ENCODE results near the gene ZNF680.
"Not testable (repeated sequence)": the region's sequence is repeated elsewhere in the genome, so short reads cannot be mapped to it uniquely, and the experiment has no call there.

The ZNF680 gene

DNA sequence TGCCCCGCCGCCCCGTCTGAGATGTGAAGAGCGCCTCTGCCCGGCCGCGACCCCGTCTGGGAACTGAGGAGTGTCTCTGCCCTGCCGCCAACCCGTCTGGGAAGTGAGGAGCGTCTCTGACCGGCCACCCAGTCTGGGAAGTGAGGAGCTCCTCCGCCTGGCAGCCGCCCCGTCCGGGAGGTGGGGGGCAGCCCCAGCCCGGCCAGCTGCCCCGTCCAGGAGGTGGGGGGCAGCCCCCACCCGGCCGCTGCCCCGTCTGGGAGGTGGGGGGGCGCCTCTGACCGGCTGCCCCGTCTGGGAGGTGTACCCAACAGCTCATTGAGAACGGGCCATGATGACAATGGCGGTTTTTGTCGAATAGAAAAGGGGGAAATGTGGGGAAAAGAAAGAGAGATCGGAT, 8.7 kb downstream of the ZNF680 start:
- DNase-seq, result not testable (repeated sequence)

DNA sequence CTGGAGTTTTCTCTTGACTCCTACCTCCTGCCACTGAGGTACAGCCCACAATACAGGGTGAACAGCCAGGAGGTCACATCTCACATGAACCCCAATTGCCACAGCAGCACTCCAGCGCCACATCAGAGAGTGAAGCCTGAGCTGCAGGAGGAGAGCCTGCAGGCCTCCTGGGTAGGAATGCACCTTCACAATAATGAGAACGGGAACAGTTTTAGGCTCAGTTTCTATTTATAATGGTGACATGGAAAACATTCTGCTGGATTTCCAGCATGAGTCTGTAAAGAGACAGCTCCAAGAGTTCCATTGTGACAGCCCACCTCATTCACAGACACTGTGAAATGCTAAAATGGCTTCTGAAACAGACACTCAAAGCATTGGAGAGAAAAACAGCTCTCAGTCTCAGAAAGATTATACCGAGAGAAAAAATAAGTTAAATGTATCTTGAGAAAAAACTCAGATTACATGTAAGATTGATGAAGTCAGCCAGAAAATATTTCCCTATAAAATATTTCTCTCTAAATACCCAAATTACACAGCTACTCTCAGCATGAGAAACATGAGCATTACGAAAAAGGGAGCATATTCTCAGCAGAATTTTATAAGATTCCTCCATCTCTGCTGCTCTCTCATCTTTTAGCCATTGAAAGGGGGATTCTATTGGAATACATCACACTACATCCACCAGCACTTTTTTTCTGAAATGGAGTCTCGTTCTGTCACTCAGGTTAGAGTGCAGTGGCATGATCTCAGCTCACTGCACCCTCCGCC, 11.3 kb downstream of the ZNF680 start:
- DNase-seq, result no peak

DNA sequence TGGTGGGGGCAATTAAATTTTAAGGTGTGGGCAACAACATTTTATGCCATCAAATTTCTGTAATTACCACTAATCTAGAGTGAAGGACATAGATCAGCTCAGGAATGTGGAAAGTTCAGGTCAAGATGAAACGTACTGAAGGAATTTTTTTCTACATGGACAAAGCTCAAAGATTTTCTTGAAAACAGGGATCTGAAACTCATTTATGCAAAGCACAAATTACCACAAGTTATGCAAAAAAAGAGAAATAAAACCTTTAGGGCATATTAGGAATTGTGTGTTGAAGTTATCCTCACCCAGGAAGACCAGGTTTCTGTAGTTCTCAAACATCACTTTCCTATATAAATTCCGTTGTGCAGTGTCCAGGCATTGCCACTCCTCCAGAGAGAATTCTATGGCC, 18.9 kb downstream of the ZNF680 start:
- no peak for DNase-seq

DNA sequence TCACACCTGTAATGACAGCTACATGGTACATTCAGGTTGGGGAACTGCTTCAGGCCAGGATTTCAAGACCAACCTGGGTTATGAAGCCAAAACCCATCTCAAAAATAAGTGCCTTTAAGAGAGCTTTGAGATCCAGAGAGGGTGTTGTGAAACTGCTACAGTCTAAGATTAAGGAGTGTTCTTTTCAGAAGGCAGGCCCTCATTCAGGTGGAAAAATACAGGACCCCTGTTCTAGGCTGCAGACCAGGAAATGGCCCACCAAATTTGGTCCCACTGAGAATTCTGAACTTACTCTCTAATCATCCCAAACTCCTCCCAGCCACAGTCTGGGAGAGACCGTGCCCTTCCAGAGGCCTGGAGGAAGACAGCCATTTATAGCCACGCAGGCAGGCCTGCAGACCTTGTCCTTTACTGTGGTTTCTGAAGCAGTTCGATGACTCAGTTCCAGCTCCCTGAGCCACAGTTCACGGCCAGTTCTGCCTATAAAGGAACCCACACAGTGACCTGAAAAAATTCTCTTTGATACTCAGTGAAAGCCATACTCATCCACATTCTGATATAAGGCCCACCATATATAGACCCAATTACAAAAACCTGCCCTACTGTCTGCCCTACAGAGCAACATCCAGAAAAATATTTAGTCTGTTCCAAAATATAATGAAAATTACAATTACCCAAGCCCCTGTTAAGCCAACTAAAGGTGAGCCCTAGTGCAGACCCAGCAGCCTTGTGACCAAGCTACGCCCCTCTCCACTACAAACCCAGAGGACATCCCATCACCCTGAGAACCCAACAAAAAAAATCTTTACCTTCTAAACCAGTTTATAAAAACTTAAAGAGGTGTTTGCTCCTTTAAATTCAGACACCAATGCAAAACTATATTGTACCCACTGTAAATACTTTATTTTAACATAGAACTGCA, 21.2 kb downstream of the ZNF680 start:
- DNase-seq, result no peak

DNA sequence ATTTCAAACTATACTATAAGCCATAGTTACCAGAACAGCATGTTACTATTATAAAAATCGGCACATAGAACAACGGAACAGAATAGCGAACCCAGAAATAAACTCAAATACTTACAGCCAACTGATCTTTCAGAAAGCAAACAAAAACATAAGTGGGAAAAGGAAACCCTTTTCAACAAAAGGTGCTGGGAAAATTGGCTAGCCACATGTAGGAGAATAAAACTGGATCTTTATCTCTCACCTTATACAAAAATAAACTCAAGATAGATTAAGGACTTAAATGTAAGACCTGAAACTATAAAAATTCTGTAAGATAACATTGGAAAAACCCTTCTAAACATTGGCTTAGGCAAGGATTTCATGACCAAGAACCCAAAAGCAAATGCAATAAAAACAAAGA, 29.1 kb downstream of the ZNF680 start:
- DNase-seq, result no peak

DNA sequence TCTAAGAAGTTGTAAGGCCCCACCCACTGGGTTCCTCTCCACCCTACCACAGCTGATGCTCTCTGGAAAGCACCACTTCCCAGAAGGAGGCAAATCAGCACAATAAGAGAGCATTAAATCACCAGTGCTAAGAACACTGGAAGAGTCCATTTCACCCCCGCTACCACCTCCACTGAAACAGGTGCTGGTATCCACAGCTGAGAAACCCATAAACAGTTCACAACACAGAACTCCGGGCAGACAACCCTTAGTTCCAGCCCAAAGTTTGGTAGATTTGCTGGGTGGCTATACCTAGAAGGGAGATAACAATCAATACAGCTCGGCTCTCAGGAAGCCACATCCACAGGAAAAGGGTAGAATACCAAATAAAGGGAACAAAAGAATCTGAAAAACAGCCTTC, 34.1 kb downstream of the ZNF680 start:
- DNase-seq, result no peak

DNA sequence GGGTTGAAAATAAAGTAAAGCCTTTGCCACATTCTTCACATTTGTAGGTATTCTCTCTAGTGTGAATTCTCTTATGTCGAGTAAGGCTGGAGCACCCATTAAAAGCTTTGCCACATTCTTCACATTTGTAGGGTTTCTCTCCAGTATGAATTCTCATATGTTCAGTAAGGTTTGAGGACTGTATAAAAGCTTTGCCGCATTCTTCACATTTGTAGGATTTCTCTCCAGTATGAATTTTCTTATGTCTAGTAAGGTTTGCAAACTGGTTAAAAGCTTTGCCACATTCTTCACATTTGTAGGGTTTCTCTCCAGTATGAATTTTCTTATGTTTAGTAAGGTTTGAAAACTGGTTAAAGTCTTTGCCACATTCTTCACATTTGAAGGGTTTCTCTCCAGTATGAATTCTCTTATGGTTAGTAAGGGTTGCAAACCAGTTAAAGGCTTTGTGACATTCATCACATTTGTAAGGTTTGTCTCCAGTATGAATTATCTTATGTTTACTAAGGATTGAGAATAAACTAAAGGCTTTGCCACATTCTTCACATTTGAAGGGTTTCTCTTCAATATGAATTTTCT, 41.4 kb downstream of the ZNF680 start:
- DNase-seq, result no peak

DNA sequence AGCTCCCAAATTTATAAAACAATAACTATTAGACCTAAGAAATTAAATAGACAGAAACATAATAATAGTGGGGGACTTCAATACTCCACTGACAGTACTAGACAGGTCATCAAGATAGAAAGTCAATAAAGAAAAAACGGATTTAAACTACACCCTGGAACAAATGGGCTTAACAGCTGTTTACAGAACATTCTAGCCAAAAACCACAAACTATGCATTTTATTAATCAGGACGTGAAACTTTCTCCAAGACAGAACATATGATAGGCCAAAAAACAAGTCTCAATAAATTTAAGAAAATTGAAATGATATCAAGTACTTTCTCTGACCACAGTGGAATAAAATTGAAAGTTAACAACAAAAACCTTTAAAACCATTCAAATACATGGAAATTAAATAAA, 46.4 kb downstream of the ZNF680 start:
- DNase-seq, result no peak

DNA sequence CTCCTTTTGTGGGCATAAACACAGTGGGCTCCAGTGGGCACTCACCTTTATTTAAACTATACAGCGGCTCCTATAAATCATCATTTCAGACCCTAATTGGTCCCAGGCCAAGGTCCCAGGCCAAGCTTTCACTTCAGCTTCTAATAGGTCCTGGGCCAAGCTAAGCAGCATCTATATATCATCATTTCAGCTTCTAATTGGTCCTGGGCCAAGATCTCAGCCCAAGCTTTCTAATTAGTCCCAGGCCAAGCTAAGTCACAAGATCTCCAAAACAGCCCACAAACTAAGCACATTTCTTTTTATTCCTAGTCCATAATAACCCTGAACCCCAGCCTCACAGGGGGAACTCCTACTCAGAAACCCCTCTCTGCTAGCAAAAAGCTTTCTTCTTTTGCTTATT, 47.1 kb downstream of the ZNF680 start:
- DNase-seq, result no peak

DNA sequence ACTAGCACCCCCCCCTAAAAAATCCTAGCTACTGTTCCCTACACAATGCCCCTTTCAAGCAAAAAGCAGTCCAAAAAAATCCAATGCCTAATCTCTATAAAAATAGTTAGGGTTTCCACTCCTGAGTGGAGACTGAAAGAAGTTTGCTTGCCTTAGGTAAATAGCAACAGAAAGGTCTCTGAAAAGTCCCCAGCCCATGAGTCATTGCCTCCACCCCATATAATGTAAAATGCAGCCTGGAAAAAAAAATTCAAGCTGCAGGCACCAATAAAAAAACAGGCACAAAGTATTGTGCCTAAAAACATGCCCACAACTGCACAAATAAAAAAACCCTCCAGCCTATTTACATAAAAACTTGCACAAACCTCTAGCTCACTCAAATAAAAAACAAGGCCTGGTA, 47.5 kb downstream of the ZNF680 start:
- no peak for DNase-seq

DNA sequence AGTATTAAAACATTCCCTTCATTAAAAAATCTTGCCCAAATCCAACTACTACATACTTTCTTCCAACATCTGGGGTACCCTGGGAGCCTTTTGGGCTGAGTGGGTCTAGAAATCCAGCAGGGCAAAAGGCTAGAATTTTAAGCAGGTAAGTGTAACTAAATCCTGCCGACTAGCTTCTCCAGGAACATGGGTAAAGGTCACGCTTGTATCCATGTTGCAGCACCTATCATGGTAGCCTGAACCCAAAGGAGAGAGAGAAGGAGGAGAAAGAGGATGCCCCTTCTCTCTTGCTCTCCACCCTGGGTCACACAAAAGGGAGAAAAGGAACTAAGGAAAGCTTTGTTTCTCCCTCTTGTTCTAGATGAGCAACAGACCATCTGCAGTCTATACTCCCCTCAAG, 53.3 kb downstream of the ZNF680 start:
- no peak for DNase-seq

DNA sequence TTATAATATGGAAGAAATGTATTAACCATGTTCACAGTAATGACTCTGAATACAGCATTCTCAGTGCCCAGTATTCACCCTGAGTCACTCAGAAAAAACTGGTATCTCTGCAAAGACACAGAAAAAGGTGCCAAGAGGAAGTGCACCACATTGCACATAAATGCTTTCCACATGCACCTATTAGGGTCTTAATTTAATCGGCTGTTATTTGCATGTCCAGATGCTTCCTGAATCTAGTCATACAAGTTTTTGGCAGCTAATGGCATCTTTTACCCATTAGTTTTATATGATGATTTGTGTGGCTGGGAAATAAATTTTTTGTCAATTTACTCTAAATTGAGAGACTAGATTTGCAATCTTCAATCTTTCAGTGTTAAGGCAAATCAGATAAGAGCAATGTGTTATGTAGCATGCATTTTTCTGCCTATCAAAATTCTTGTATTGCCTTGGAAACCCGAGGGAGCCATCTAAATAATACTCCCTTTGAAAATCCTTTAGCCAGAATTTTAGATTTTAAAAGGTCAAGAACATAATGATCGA, 58.2 kb downstream of the ZNF680 start:
- no peak for DNase-seq

DNA sequence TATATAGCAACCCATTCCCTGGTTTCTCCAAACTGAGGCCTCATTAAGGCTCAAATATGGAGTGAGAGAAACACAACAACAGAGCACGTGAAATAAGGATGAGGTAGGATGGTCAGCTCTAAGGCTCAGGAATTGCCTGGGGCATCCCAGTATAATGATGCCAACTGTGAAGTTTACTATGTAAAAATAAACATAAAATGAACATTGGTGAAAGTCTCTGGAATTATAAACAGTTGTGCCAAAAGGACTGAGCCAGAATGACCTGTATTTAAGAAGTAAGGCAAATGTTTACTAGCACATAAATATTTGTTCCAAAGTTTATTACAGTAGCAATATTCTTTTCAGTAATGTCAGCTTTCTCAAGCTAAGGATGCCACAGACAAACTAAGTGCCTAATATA, 64.6 kb downstream of the ZNF680 start:
- no peak for DNase-seq

DNA sequence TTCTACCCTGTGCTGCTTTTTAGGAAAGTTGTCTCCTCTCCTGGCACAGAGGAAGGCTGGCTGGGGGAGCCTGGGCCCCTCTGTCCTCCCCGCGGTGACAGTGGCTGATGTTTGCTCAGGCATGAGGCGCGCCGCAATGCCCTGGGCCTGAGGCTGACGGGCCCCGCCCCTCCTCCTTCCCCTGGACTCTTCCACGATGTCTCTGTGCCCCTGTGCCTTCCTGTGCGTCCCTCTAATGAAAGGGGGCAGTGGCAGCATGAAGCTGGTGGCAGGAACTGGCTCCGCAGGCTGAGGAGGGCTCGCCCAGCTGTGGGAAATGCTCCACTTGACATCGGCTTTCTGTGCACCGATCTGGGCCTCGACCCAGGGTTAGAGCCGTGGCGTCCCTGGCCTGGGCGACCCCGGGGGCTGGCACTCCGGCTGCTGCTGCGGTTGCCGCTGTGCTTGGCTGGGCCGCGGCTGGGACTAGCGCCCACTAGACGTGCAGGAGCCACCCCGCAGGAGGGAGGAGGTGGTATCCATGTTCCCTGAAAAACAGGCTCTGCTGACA, 67.9 kb downstream of the ZNF680 start:
- no peak for DNase-seq

DNA sequence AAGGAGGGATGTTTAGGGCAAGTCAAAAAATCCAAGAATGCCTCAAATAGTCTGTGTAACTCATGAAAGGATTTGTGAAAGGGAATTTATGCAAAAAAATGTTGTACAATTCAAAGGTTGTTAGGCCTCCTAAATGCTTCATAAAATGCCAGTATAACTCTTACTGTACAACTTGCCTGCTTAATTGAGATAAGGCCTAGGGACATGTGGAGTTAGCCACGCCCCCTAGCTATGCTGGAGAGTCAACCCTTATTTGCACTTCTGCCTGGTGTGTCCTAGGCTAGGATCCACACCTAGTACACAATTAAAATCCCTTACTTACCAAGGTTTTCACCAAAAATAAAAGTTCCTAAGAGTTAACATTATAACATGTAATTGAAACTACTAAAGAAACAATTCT, 77.2 kb downstream of the ZNF680 start:
- no peak for DNase-seq

All from NCI-H146 (cell line).